Ascending aorta (tissue), 2 donors: ENCODE measurements around the gene EIF3J. TPM values are rescaled to one million over a fixed set of nuclear protein-coding genes. Genes with fewer than 3 reads are reported as not detected.
"Not testable (repeated sequence)": the region's sequence is repeated elsewhere in the genome, so short reads cannot be mapped to it uniquely, and the experiment has no call there.

Experiments used
- DNase-seq, 2 donors: peaks; one replicate each; pipeline ENCODE4 v3.0.0-alpha.2; 2019; ENCODE audit warnings: low spot score in 2 of 2
- H3K27ac ChIP-seq, 2 donors: fragments of 200-600 bp; sonication (generic); one replicate each; pipeline ENCODE4 v1.5.1; 2016 to 2017; ENCODE audit warnings: mild to moderate bottlenecking in 1 of 2
- H3K27me3 ChIP-seq: fragments of 200-600 bp; sonication (generic); one replicate; pipeline ENCODE4 v1.5.1; 2017
- H3K36me3 ChIP-seq, 2 donors: fragments of 200-600 bp; sonication (generic); one replicate each; pipeline ENCODE4 v1.5.1; 2016
- H3K4me1 ChIP-seq, 2 donors: fragments of 200-600 bp; sonication (generic); one replicate each; pipeline ENCODE4 v1.5.1; 2016 to 2017; ENCODE audit warnings: mild to moderate bottlenecking in 1 of 2
- H3K4me3 ChIP-seq, 2 donors: fragments of 200-600 bp; sonication (generic); one replicate each; pipeline ENCODE4 v1.5.1; 2016 to 2017; ENCODE audit warnings: mild to moderate bottlenecking in 1 of 2
- H3K9me3 ChIP-seq, 2 donors: fragments of 200-600 bp; sonication (generic); one replicate each; pipeline ENCODE4 v1.5.1; 2016
- intact Hi-C: fragments of 100-400 bp; cut with DNase I; formaldehyde crosslinking; loops from one replicate; pipeline ENCODE4 v1.15.1; 2023
- total RNA-seq: library from RNA; depleted of rRNA; stranded (reverse); fragments of >200 nt; gene quantifications from one replicate; pipeline ENCODE4 v1.1.0, GENCODE V29; 2016
- TF ChIP-seq, protein P1 (sequence below), 3 experiments: fragments of 200-600 bp in 2 of 3; fragments of 450-650 bp in 1 of 3; sonication (generic) in 2 of 3; IDR thresholded peaks; one replicate each; pipeline ENCODE4 v1.5.1; 2016 to 2019; ENCODE audit warnings: antibody characterized with exemption in 3 of 3, mild to moderate bottlenecking in 1 of 3, moderate library complexity in 1 of 3

Gene EIF3J
- total RNA-seq, 1 donor from 2014 or later: 22.8 TPM

GRCh38 chr15:44525018-44525417, 11.9 kb upstream of the EIF3J start:
- Histone ChIP-seq H3K4me1 (no peaks in the 10 kb centered on the region), H3K4me3 (no peak overlapping the region), H3K27ac (no peak overlapping the region), H3K9me3 (no peaks in the 10 kb centered on the region), H3K27me3 (no peaks in the 10 kb centered on the region), H3K36me3 (peaks cover 37 to 38% of the 10 kb centered on the region in 2 donors)
- TF ChIP-seq, protein P1, sequence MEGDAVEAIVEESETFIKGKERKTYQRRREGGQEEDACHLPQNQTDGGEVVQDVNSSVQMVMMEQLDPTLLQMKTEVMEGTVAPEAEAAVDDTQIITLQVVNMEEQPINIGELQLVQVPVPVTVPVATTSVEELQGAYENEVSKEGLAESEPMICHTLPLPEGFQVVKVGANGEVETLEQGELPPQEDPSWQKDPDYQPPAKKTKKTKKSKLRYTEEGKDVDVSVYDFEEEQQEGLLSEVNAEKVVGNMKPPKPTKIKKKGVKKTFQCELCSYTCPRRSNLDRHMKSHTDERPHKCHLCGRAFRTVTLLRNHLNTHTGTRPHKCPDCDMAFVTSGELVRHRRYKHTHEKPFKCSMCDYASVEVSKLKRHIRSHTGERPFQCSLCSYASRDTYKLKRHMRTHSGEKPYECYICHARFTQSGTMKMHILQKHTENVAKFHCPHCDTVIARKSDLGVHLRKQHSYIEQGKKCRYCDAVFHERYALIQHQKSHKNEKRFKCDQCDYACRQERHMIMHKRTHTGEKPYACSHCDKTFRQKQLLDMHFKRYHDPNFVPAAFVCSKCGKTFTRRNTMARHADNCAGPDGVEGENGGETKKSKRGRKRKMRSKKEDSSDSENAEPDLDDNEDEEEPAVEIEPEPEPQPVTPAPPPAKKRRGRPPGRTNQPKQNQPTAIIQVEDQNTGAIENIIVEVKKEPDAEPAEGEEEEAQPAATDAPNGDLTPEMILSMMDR (IDR thresholded peaks at IDR 0.05): no peak
- intact Hi-C loops: no loop called here
- no peak for DNase-seq

DNA sequence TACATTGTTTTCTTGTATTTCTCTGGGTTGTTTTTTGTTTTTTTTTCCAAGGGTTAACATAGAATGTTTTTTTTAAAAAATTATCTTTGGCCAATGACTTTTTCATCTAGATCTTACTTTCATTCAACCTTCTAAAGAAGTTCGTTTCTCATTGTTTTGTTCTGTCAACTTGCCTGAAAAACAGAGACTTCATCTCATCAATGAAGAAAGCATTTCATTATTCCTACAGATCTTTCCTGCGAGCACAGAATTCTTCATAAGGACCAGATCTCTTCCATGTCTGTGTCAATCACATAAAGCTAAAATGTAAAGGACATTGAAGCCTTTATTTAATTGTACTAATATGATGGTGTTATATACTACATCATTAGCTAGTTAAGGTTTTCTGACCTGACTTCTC, 9.7 kb upstream of the EIF3J start:
- H3K27ac ChIP-seq: no peak overlapping the region
- TF ChIP-seq, protein P1 (IDR thresholded peaks at IDR 0.05): no peak
- H3K4me1 ChIP-seq: no peaks in the 10 kb centered on the region
- H3K36me3 ChIP-seq: peaks cover 21 to 32% of the 10 kb centered on the region in 2 donors
- intact Hi-C loops: no loop called here
- no peak for DNase-seq
- no peaks in the 10 kb centered on the region for H3K9me3 ChIP-seq
- H3K4me3 ChIP-seq: no peak overlapping the region
- H3K27me3 ChIP-seq: no peaks in the 10 kb centered on the region

DNA sequence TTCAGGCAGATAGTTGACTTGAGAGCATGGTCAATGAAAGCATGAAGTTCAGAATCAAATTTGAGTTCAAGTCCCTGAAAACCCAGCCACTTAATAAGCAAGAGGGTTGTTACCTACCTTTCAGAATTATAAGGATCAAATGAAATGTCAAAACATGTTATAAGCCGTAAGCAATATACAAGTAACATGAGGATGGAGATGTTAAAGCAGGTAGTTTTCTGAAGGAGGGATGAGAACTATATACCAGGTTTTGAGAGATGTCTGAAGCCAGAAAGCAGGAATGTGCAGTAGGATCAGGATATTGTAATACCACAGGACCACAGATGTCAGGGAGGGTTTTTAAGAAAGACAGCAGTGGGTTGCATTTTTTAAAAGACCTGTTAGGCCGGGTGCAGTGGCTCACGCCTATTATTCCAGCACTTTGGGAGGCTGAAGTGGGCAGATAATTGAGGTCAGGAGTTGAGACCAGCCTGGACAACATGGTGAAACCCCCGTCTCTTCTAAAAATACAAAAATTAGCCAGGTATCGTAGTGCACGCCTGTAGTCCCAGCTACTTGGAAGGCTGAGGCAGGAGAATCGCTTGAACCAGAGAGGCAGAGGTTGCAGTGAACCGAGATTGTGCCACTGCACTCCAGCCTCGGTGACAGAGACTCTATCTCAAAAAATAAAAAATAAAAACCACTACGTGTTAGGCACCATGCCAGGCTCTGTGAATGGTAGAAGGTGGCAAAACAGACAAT, 6.9 kb upstream of the EIF3J start:
- peaks cover 0 to 4% of the 10 kb centered on the region in 2 donors for H3K4me1 ChIP-seq
- TF ChIP-seq, protein P1 (IDR thresholded peaks at IDR 0.05): no peak
- intact Hi-C loops: no loop called here

GRCh38 chr15:44530653-44531052, 6.3 kb upstream of the EIF3J start:
- H3K4me1 ChIP-seq: peaks cover 2 to 9% of the 10 kb centered on the region in 2 donors
- H3K4me3 ChIP-seq: no peak overlapping the region
- no peaks in the 10 kb centered on the region for H3K9me3 ChIP-seq
- H3K36me3 ChIP-seq: peaks cover 7 to 9% of the 10 kb centered on the region in 2 donors
- TF ChIP-seq, protein P1 (IDR thresholded peaks at IDR 0.05): no peak
- H3K27me3 ChIP-seq: no peaks in the 10 kb centered on the region
- intact Hi-C loops: no loop called here
- no peak overlapping the region for H3K27ac ChIP-seq
- DNase-seq: no peak

More for the DNA sequence above, 6.9 kb upstream of the EIF3J start:
- no peaks in the 10 kb centered on the region for H3K27me3 ChIP-seq
- H3K9me3 ChIP-seq: no peaks in the 10 kb centered on the region
- peaks cover 9 to 11% of the 10 kb centered on the region in 2 donors for H3K36me3 ChIP-seq
- H3K27ac ChIP-seq: no peak overlapping the region
- no peak for DNase-seq
- H3K4me3 ChIP-seq: no peak overlapping the region

GRCh38 chr15:44532275-44532674, 4.7 kb upstream of the EIF3J start:
- peaks cover 2 to 12% of the 10 kb centered on the region in 2 donors for H3K4me1 ChIP-seq
- H3K27ac ChIP-seq, H3K36me3 ChIP-seq, DNase-seq, H3K4me3 ChIP-seq, intact Hi-C loops, H3K27me3 ChIP-seq, H3K9me3 ChIP-seq: not testable (repeated sequence)

GRCh38 chr15:44532689-44533088, 4.3 kb upstream of the EIF3J start:
- intact Hi-C loops: no loop called here
- TF ChIP-seq, protein P1 (IDR thresholded peaks at IDR 0.05): no peak
- no peak for DNase-seq
- H3K27ac ChIP-seq: no peak overlapping the region
- peaks cover 2 to 12% of the 10 kb centered on the region in 2 donors for H3K4me1 ChIP-seq
- H3K27me3 ChIP-seq: no peaks in the 10 kb centered on the region
- H3K4me3 ChIP-seq: no peak overlapping the region
- no peaks in the 10 kb centered on the region for H3K9me3 ChIP-seq
- peaks cover 0 to 4% of the 10 kb centered on the region in 2 donors for H3K36me3 ChIP-seq
